Panc1 (cell line): Measurements from ENCODE around the gene CAST.

ENCODE experiments used
- CTCF ChIP-seq: fragments of 450-650 bp; IDR thresholded peaks from 2 replicates; pipeline ENCODE4 v1.5.1; 2017; ENCODE audit warnings: mild to moderate bottlenecking
- POLR2AphosphoS5 ChIP-seq: IDR thresholded peaks from 2 replicates; pipeline ENCODE4 v1.6.1; 2012; ENCODE audit warnings: mild to moderate bottlenecking, low read depth, low read length, moderate library complexity
- SIN3A ChIP-seq: IDR thresholded peaks from 2 replicates; pipeline ENCODE4 v1.6.1; 2012; ENCODE audit warnings: low read depth, mild to moderate bottlenecking, low read length, moderate library complexity, borderline replicate concordance; ENCODE audit not compliant: insufficient read depth
- TCF7L2 ChIP-seq: IDR thresholded peaks from 2 replicates; pipeline ENCODE4 v1.6.1; 2011; ENCODE audit warnings: mild to moderate bottlenecking, low read depth, low read length, inconsistent platforms
- TF ChIP-seq, protein P1 (sequence below), 2 experiments: IDR thresholded peaks; 2 replicates each; pipeline ENCODE4 v1.6.1; 2011 to 2012; ENCODE audit warnings: low read depth in 2 of 2, control low read depth in 1 of 2, low read length in 1 of 2, mild to moderate bottlenecking in 1 of 2, moderate library complexity in 1 of 2; ENCODE audit not compliant: insufficient read depth in 1 of 2

GRCh38 chr5:96780626-96781025, 118.5 kb downstream of the CAST start:
- TF ChIP-seq SIN3A: no peak
- no peak for TF ChIP-seq POLR2AphosphoS5
- TF ChIP-seq CTCF: no peak
- TF ChIP-seq TCF7L2: no peak
- TF ChIP-seq, protein P1, sequence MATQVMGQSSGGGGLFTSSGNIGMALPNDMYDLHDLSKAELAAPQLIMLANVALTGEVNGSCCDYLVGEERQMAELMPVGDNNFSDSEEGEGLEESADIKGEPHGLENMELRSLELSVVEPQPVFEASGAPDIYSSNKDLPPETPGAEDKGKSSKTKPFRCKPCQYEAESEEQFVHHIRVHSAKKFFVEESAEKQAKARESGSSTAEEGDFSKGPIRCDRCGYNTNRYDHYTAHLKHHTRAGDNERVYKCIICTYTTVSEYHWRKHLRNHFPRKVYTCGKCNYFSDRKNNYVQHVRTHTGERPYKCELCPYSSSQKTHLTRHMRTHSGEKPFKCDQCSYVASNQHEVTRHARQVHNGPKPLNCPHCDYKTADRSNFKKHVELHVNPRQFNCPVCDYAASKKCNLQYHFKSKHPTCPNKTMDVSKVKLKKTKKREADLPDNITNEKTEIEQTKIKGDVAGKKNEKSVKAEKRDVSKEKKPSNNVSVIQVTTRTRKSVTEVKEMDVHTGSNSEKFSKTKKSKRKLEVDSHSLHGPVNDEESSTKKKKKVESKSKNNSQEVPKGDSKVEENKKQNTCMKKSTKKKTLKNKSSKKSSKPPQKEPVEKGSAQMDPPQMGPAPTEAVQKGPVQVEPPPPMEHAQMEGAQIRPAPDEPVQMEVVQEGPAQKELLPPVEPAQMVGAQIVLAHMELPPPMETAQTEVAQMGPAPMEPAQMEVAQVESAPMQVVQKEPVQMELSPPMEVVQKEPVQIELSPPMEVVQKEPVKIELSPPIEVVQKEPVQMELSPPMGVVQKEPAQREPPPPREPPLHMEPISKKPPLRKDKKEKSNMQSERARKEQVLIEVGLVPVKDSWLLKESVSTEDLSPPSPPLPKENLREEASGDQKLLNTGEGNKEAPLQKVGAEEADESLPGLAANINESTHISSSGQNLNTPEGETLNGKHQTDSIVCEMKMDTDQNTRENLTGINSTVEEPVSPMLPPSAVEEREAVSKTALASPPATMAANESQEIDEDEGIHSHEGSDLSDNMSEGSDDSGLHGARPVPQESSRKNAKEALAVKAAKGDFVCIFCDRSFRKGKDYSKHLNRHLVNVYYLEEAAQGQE (IDR thresholded peaks at IDR 0.05; ENCODE audit: insufficient read depth in 1 of 2, low read depth in 2 of 2, low read length in 1 of 2): no peak
